Mucosa of descending colon (tissue), 3 donors: ENCODE data around the gene INHBB. TPM values are rescaled to one million over a fixed set of nuclear protein-coding genes. Genes with fewer than 3 reads are reported as not detected.

ENCODE experiments used
- ATAC-seq: fragments of 200-7000 bp; cut with Tn5 transposase; one replicate; pipeline ENCODE4 v1.9.1; 2020; ENCODE audit warnings: mild to moderate bottlenecking, moderate library complexity
- DNase-seq, 3 donors: peaks; one replicate each; pipeline ENCODE4 v3.0.0-alpha.2; 2020
- H3K36me3 ChIP-seq: fragments of 200-600 bp; one replicate; pipeline ENCODE4 v1.8.0; 2021; ENCODE audit warnings: low read depth, mild to moderate bottlenecking
- H3K4me1 ChIP-seq: fragments of 200-600 bp; one replicate; pipeline ENCODE4 v1.8.0; 2021; ENCODE audit warnings: low read depth, mild to moderate bottlenecking
- H3K4me3 ChIP-seq: fragments of 200-600 bp; one replicate; pipeline ENCODE4 v1.8.0; 2021; ENCODE audit warnings: mild to moderate bottlenecking
- H3K9me3 ChIP-seq: fragments of 200-600 bp; one replicate; pipeline ENCODE4 v1.8.0; 2021; ENCODE audit warnings: mild to moderate bottlenecking
- CTCF ChIP-seq: fragments of 200-600 bp; IDR thresholded peaks from one replicate; pipeline ENCODE4 v1.8.0; 2022; ENCODE audit warnings: antibody characterized with exemption, mild to moderate bottlenecking
- intact Hi-C, 2 donors: fragments of 100-400 bp; cut with DNase I in 1 of 2; cut with micrococcal nuclease in 1 of 2; formaldehyde crosslinking; loops; one replicate each; pipeline versions ENCODE4 v1.11.0 to v1.11.1; 2022; cut with DNase I, micrococcal nuclease
- total RNA-seq, 3 donors: library from RNA; stranded (reverse); fragmentation: NEBNext Ultra II Directional in 2 of 3; extraction: Animal tissue kit (Norgen Biotek cat#: 25700) in 2 of 3; gene quantifications; one replicate each; pipeline versions ENCODE4 v1.2.1 to v1.2.4, GENCODE V29; 2021 to 2023
- donor health status: DM: no; HTN: no; CAD: no; lungs with moderate emphysema.
- donor health status: DM: no; HTN: no; CAD: no.
- donor health status: DM: no; HTN: yes; CAD: no.

The INHBB gene
- total RNA-seq, 3 donors from 2014 or later: 0.10 to 0.92 (median 0.29) TPM

GRCh38 chr2:120343433-120344105 is 2.4 kb upstream of the INHBB start:
- Histone ChIP-seq H3K4me3 (no peak overlapping the region), H3K4me1 (peaks cover 22% of the 10 kb centered on the region), H3K9me3 (no peaks in the 10 kb centered on the region), H3K36me3 (no peaks in the 10 kb centered on the region)
- peak; percentile 68 to 73 (median 71) for DNase-seq
- intact Hi-C loops: loop anchor here (2.0 to 10.0 kb wide), 3 partner anchors 211 to 337 kb away; no protein-coding TSS in a partner anchor
- peak; percentile 49 for TF ChIP-seq CTCF
- peak; percentile 70 for ATAC-seq

- intact Hi-C loops: loop anchor here in 1 of 2 donors (10.0 kb wide), 2 partner anchors 210 to 330 kb away; no protein-coding TSS in a partner anchor
- DNase-seq: peak in 1 of 3 donors; percentile 31
- no peaks in the 10 kb centered on the region for H3K36me3 ChIP-seq
- H3K9me3 ChIP-seq: no peaks in the 10 kb centered on the region
- H3K4me3 ChIP-seq: no peak overlapping the region
- TF ChIP-seq CTCF: no peak
- no peak for ATAC-seq
- peaks cover 22% of the 10 kb centered on the region for H3K4me1 ChIP-seq
Measured at GRCh38 chr2:120344214-120344975, 1.5 kb upstream of the INHBB start.

GRCh38 chr2:120344976-120345581 is 857 bp upstream of the INHBB start:
- Histone ChIP-seq H3K4me3 (no peak overlapping the region), H3K4me1 (peaks cover 22% of the 10 kb centered on the region), H3K36me3 (no peaks in the 10 kb centered on the region), H3K9me3 (no peaks in the 10 kb centered on the region)
- DNase-seq: peak in 1 of 3 donors; percentile 6
- intact Hi-C loops: loop anchor here in 1 of 2 donors (10.0 kb wide), 2 partner anchors 210 to 330 kb away; no protein-coding TSS in a partner anchor
- no peak for TF ChIP-seq CTCF
- ATAC-seq: peak; percentile 27

GRCh38 chr2:120345608-120346007 is 328 bp upstream of the INHBB start:
- intact Hi-C loops: loop anchor here in 1 of 2 donors (10.0 kb wide), 2 partner anchors 209 to 329 kb away; no protein-coding TSS in a partner anchor
- Histone ChIP-seq H3K4me1 (peaks cover 22% of the 10 kb centered on the region), H3K36me3 (no peaks in the 10 kb centered on the region), H3K9me3 (no peaks in the 10 kb centered on the region), H3K4me3 (no peak overlapping the region)
- ATAC-seq: no peak
- TF ChIP-seq CTCF: no peak
- no peak for DNase-seq

GRCh38 chr2:120346667-120347358 is 877 bp downstream of the INHBB start:
- DNase-seq (no peak), ATAC-seq (peak; percentile 13)

More at GRCh38 chr2:120346667-120347358, 877 bp downstream of the INHBB start:
- no peaks in the 10 kb centered on the region for H3K36me3 ChIP-seq
- H3K9me3 ChIP-seq: no peaks in the 10 kb centered on the region
- intact Hi-C loops: loop anchor here in 1 of 2 donors (10.0 kb wide), 2 partner anchors 208 to 328 kb away; no protein-coding TSS in a partner anchor
- H3K4me3 ChIP-seq: no peak overlapping the region
- peaks cover 22% of the 10 kb centered on the region for H3K4me1 ChIP-seq
- TF ChIP-seq CTCF: no peak
